CD4-positive, alpha-beta T cell (primary cell): ENCODE data around the gene DNAI2. TPM values are rescaled to one million over a fixed set of nuclear protein-coding genes. Genes with fewer than 3 reads are reported as not detected.

ENCODE experiments used
- ATAC-seq: fragments of 200-7000 bp; cut with Tn5 transposase; one replicate; pipeline ENCODE4 v1.10.0; 2022; ENCODE audit warnings: mild to moderate bottlenecking; ENCODE audit not compliant: poor library complexity
- CTCF ChIA-PET: fragments of 350-600 bp; sonication (Branson Sonifier 250); formaldehyde crosslinking; loops from one replicate; lab custom pipeline; 2021; ENCODE audit warnings: antibody characterized with exemption, inconsistent platforms; lab: Charles Lee
- POLR2A ChIA-PET: fragments of 350-600 bp; sonication (Branson Sonifier 250); formaldehyde crosslinking; loops from one replicate; lab custom pipeline; 2021; ENCODE audit warnings: antibody characterized with exemption, inconsistent platforms; lab: Charles Lee
- DNase-seq, 14 experiments: peaks; one replicate each; pipeline ENCODE4 v3.0.0-alpha.2; 2013 to 2020; ENCODE audit warnings: mixed read lengths in 2 of 14
- H3K27ac ChIP-seq, 2 donors: one replicate each; pipeline versions ENCODE4 v1.5.1 to v1.7.0; 2013; ENCODE audit warnings: low read length in 2 of 2, low read depth in 1 of 2, mild to moderate bottlenecking in 1 of 2
- H3K27me3 ChIP-seq, 2 experiments: 1 replicate in 1 of 2; 2 replicates in 1 of 2; pipeline versions ENCODE4 v1.6.1 to v1.7.0; 2013; ENCODE audit warnings: low read length in 2 of 2, control low read depth in 1 of 2, mild to moderate bottlenecking in 1 of 2, moderate library complexity in 1 of 2; ENCODE audit not compliant: insufficient read depth in 2 of 2, control insufficient read depth in 1 of 2
- H3K36me3 ChIP-seq: one replicate; pipeline ENCODE4 v1.6.1; 2013; ENCODE audit warnings: low read length, control low read depth; ENCODE audit not compliant: insufficient read depth
- H3K4me1 ChIP-seq: one replicate; pipeline ENCODE4 v1.6.1; 2013; ENCODE audit warnings: low read length, control low read depth; ENCODE audit not compliant: insufficient read depth
- H3K4me3 ChIP-seq: one replicate; pipeline ENCODE4 v1.5.1; 2013; ENCODE audit warnings: mild to moderate bottlenecking, low read length, moderate library complexity
- H3K9me3 ChIP-seq, 2 experiments: 1 replicate in 1 of 2; 2 replicates in 1 of 2; pipeline versions ENCODE4 v1.6.1 to v1.7.0; 2013; ENCODE audit warnings: low read length in 2 of 2, mild to moderate bottlenecking in 2 of 2, control low read depth in 1 of 2, moderate library complexity in 1 of 2; ENCODE audit not compliant: control insufficient read depth in 1 of 2, insufficient read depth in 1 of 2
- H3K27ac Mint-ChIP-seq: one replicate; pipeline ENCODE4 v1.8.0; 2020; ENCODE audit warnings: mixed read lengths
- H3K27me3 Mint-ChIP-seq: one replicate; pipeline ENCODE4 v1.8.0; 2021; ENCODE audit warnings: mixed read lengths
- H3K36me3 Mint-ChIP-seq: one replicate; pipeline ENCODE4 v1.8.0; 2021; ENCODE audit warnings: low read depth, mixed read lengths
- H3K4me1 Mint-ChIP-seq: one replicate; pipeline ENCODE4 v1.8.0; 2021; ENCODE audit warnings: low read depth, mixed read lengths
- H3K4me3 Mint-ChIP-seq: one replicate; pipeline ENCODE4 v1.8.0; 2020; ENCODE audit warnings: mild to moderate bottlenecking, mixed read lengths
- H3K9me3 Mint-ChIP-seq: one replicate; pipeline ENCODE4 v1.8.0; 2020; ENCODE audit warnings: mixed read lengths
- CTCF ChIP-seq: fragments of 200-600 bp; IDR thresholded peaks from one replicate; pipeline ENCODE4 v1.8.0; 2022; ENCODE audit warnings: antibody characterized with exemption, mild to moderate bottlenecking
- intact Hi-C, 2 experiments: fragments of 100-400 bp; cut with DNase I in 1 of 2; cut with micrococcal nuclease in 1 of 2; formaldehyde crosslinking; loops; one replicate each; pipeline versions ENCODE4 v1.15.1 to v1.9.0; 2023 to 2025; cut with DNase I, micrococcal nuclease
- total RNA-seq, 174 experiments: library from RNA in 2 of 174; stranded (reverse) in 2 of 174; gene quantifications; one replicate each; pipeline ENCODE4 v1.2.3 and lab custom pipeline; 2021 to 2026

The DNAI2 gene
- total RNA-seq, 2 experiments from 2014 or later = 0.66 to 1.2 TPM

- Mint-ChIP-seq H3K27me3 (no peaks in the 10 kb centered on the region), H3K4me3 (no peak overlapping the region), H3K4me1 (no peaks in the 10 kb centered on the region), H3K27ac (no peak overlapping the region), H3K9me3 (no peaks in the 10 kb centered on the region), H3K36me3 (no peaks in the 10 kb centered on the region)
- no peaks in the 10 kb centered on the region for H3K9me3 ChIP-seq
- DNase-seq = no peak
- H3K27me3 ChIP-seq = peaks cover 0 to 2% of the 10 kb centered on the region in 2 experiments
- no peak overlapping the region for H3K27ac ChIP-seq
- no peak for ATAC-seq
- ChIA-PET CTCF (no interaction called here), POLR2A (no interaction called here)
- TF ChIP-seq CTCF = no peak
- no peaks in the 10 kb centered on the region for H3K36me3 ChIP-seq
- intact Hi-C loops = no loop called here
- no peak overlapping the region for H3K4me3 ChIP-seq
- no peaks in the 10 kb centered on the region for H3K4me1 ChIP-seq
Observed at GRCh38 chr17:74342224-74342623, 68.2 kb downstream of the DNAI2 start.

DNA sequence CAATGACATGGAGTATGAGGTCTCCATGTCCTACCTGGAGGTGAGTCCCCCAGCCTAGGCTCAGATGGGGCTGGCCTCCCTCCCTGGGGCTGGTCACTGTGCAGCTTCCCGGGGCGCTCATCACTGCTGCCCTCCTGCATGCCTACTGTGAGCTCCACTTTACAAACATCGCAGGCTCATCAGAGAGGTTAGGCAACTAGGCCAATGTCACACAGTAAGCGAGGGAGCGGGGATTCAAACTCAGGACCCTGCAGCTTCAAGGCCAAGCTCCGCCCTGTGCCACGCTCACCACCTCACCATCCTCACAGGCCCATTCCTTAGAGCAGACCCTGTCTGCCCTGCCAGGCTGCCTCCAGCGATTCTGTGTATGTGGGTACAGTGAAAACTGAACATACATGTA is 69.1 kb downstream of the DNAI2 start:
- H3K27ac Mint-ChIP-seq = no peak overlapping the region
- ATAC-seq = no peak
- Histone ChIP-seq H3K27me3 (peaks cover 0 to 2% of the 10 kb centered on the region in 2 experiments), H3K36me3 (no peaks in the 10 kb centered on the region), H3K27ac (no peak overlapping the region), H3K4me3 (no peak overlapping the region), H3K4me1 (no peaks in the 10 kb centered on the region), H3K9me3 (no peaks in the 10 kb centered on the region)
- ChIA-PET CTCF (no interaction called here), POLR2A (no interaction called here)
- DNase-seq = no peak
- no peak overlapping the region for H3K4me3 Mint-ChIP-seq
- H3K27me3 Mint-ChIP-seq = peaks cover 2% of the 10 kb centered on the region
- H3K9me3 Mint-ChIP-seq = no peaks in the 10 kb centered on the region
- H3K4me1 Mint-ChIP-seq = no peaks in the 10 kb centered on the region
- intact Hi-C loops = no loop called here
- no peaks in the 10 kb centered on the region for H3K36me3 Mint-ChIP-seq
- no peak for TF ChIP-seq CTCF

- no peaks in the 10 kb centered on the region for H3K9me3 ChIP-seq
- CTCF ChIA-PET = no interaction called here
- no peak overlapping the region for H3K27ac ChIP-seq
- H3K36me3 ChIP-seq = no peaks in the 10 kb centered on the region
- peaks cover 0 to 2% of the 10 kb centered on the region in 2 experiments for H3K27me3 ChIP-seq
- no peaks in the 10 kb centered on the region for H3K36me3 Mint-ChIP-seq
- peaks cover 8% of the 10 kb centered on the region for H3K27me3 Mint-ChIP-seq
- DNase-seq = no peak
- no peak overlapping the region for H3K27ac Mint-ChIP-seq
- intact Hi-C loops = no loop called here
- no peak for TF ChIP-seq CTCF
- POLR2A ChIA-PET = no interaction called here
- no peak overlapping the region for H3K4me3 Mint-ChIP-seq
- no peak for ATAC-seq
- no peaks in the 10 kb centered on the region for H3K4me1 Mint-ChIP-seq
- no peak overlapping the region for H3K4me3 ChIP-seq
- no peaks in the 10 kb centered on the region for H3K4me1 ChIP-seq
- H3K9me3 Mint-ChIP-seq = no peaks in the 10 kb centered on the region
Observed at GRCh38 chr17:74343526-74344284, 69.7 kb downstream of the DNAI2 start.
